Hypothalamus (tissue), 51 donors: ENCODE data around the gene RASA3.
"Not testable (repeated sequence)": the region's sequence is repeated elsewhere in the genome, so short reads cannot be mapped to it uniquely, and the experiment has no call there.

ENCODE experiments used
- DNase-seq, 51 donors: peaks; one replicate each; lab custom pipeline; 2025; lab: John Stamatoyannopoulos, UW

Gene RASA3

GRCh38 chr13:114102521-114103288 is 29.7 kb downstream of the RASA3 start:
- DNase-seq: no peak

- no peak for DNase-seq
Observed at GRCh38 chr13:114102131-114102520, 30.3 kb downstream of the RASA3 start.

- peak in 4 of 51 donors; percentile 16 to 37 (median 29) for DNase-seq
Observed at GRCh38 chr13:114101358-114102130, 30.9 kb downstream of the RASA3 start.

- DNase-seq: no peak
Observed at GRCh38 chr13:114100446-114101357, 31.7 kb downstream of the RASA3 start.

- no peak for DNase-seq
Observed at GRCh38 chr13:114099918-114100445, 32.4 kb downstream of the RASA3 start.

GRCh38 chr13:114099191-114099590 is 33.2 kb downstream of the RASA3 start:
- DNase-seq: peak in 20 of 51 donors; percentile 19 to 71 (median 42)

GRCh38 chr13:114098689-114099056 is 33.8 kb downstream of the RASA3 start:
- DNase-seq: not testable (repeated sequence)

GRCh38 chr13:114097893-114098688 is 34.3 kb downstream of the RASA3 start:
- DNase-seq: no peak

- no peak for DNase-seq
Observed at GRCh38 chr13:114097212-114097892, 35.1 kb downstream of the RASA3 start.

GRCh38 chr13:114096811-114097211 is 35.6 kb downstream of the RASA3 start:
- DNase-seq: no peak

- no peak for DNase-seq
Observed at GRCh38 chr13:114096031-114096485, 36.4 kb downstream of the RASA3 start.

- DNase-seq: no peak
Observed at GRCh38 chr13:114095486-114095885, 36.9 kb downstream of the RASA3 start.

- DNase-seq: no peak
Observed at GRCh38 chr13:114093118-114093517, 39.3 kb downstream of the RASA3 start.

GRCh38 chr13:114092468-114092867 is 40.0 kb downstream of the RASA3 start:
- no peak for DNase-seq

GRCh38 chr13:114090476-114090875 is 41.9 kb downstream of the RASA3 start:
- no peak for DNase-seq

GRCh38 chr13:114089751-114090400 is 42.5 kb downstream of the RASA3 start:
- no peak for DNase-seq

- no peak for DNase-seq
Observed at GRCh38 chr13:114089341-114089740, 43.1 kb downstream of the RASA3 start.

- no peak for DNase-seq
Observed at GRCh38 chr13:114088863-114089262, 43.6 kb downstream of the RASA3 start.

- no peak for DNase-seq
Observed at GRCh38 chr13:114088234-114088633, 44.2 kb downstream of the RASA3 start.
